HG03571 (cell line): ENCODE measurements around the gene SUSD3.
A peak's percentile ranks its signal among the peaks of the same experiment; 100 is the strongest.
"Not testable (repeated sequence)": the region's sequence is repeated elsewhere in the genome, so short reads cannot be mapped to it uniquely, and the experiment has no call there.

Experiments used
- ATAC-seq: cut with Tn5 transposase; IDR thresholded peaks from one replicate; pipeline ENCODE4 v1.9.1; 2021; ENCODE audit not compliant: unreplicated experiment

Gene SUSD3

GRCh38 chr9:93108291-93109041, 50.0 kb downstream of the SUSD3 start:
- ATAC-seq = no peak

- ATAC-seq = no peak
These were observed 51.9 kb downstream of the SUSD3 start for GRCh38 chr9:93110311-93110855.

- no peak for ATAC-seq
These were observed 52.5 kb downstream of the SUSD3 start for GRCh38 chr9:93111001-93111370.

GRCh38 chr9:93111371-93112115, 53.0 kb downstream of the SUSD3 start:
- ATAC-seq = no peak

- no peak for ATAC-seq
These were observed 53.8 kb downstream of the SUSD3 start for GRCh38 chr9:93112116-93112863.

- no peak for ATAC-seq
These were observed 54.4 kb downstream of the SUSD3 start for GRCh38 chr9:93112864-93113389.

GRCh38 chr9:93114169-93114983, 55.9 kb downstream of the SUSD3 start:
- no peak for ATAC-seq

GRCh38 chr9:93114984-93115335, 56.5 kb downstream of the SUSD3 start:
- ATAC-seq = no peak

GRCh38 chr9:93115486-93116071, 57.1 kb downstream of the SUSD3 start:
- ATAC-seq = no peak

GRCh38 chr9:93116072-93116961, 57.8 kb downstream of the SUSD3 start:
- ATAC-seq = no peak

- ATAC-seq = not testable (repeated sequence)
These were observed 59.0 kb downstream of the SUSD3 start for GRCh38 chr9:93117521-93117920.

GRCh38 chr9:93117924-93118862, 59.7 kb downstream of the SUSD3 start:
- ATAC-seq = no peak

- ATAC-seq = no peak
These were observed 60.6 kb downstream of the SUSD3 start for GRCh38 chr9:93118863-93119702.

GRCh38 chr9:93119703-93119952, 61.1 kb downstream of the SUSD3 start:
- ATAC-seq = no peak

GRCh38 chr9:93119953-93120845, 61.7 kb downstream of the SUSD3 start:
- peak; percentile 94 for ATAC-seq

GRCh38 chr9:93120846-93121315, 62.4 kb downstream of the SUSD3 start:
- ATAC-seq = no peak
